Thyroid gland (tissue), 4 donors: Measurements from ENCODE around the gene GLI2. TPM values are rescaled to one million over a fixed set of nuclear protein-coding genes. Genes with fewer than 3 reads are reported as not detected.

Experiments used
- DNase-seq, 2 donors: peaks; one replicate each; pipeline ENCODE4 v3.0.0-alpha.2; 2019
- H3K27ac ChIP-seq, 3 donors: fragments of 200-600 bp; sonication (generic); 1 replicate in 2 of 3; 2 replicates in 1 of 3; pipeline ENCODE4 v1.5.1; 2016 to 2019; ENCODE audit warnings: mild to moderate bottlenecking in 1 of 3, moderate library complexity in 1 of 3
- H3K27me3 ChIP-seq: fragments of 200-600 bp; sonication (generic); one replicate; pipeline ENCODE4 v1.5.1; 2019
- H3K36me3 ChIP-seq, 2 donors: fragments of 200-600 bp; sonication (generic); one replicate each; pipeline ENCODE4 v1.5.1; 2016 to 2019
- H3K4me1 ChIP-seq, 2 donors: fragments of 200-600 bp; sonication (generic); one replicate each; pipeline ENCODE4 v1.5.1; 2017 to 2019
- H3K4me3 ChIP-seq, 3 donors: fragments of 200-600 bp; sonication (generic); replicated peaks in 1 of 3; 1 replicate in 2 of 3; 2 replicates in 1 of 3; pipeline ENCODE4 v1.5.1; 2016; ENCODE audit warnings: mild to moderate bottlenecking in 1 of 3
- H3K9me3 ChIP-seq: fragments of 200-600 bp; sonication (generic); one replicate; pipeline ENCODE4 v1.5.1; 2017
- CTCF ChIP-seq, 6 experiments: fragments of 200-600 bp in 3 of 6; fragments of 450-650 bp in 3 of 6; sonication (generic) in 3 of 6; IDR thresholded peaks; one replicate each; pipeline ENCODE4 v1.5.1; 2016 to 2019; ENCODE audit warnings: antibody characterized with exemption in 6 of 6, mild to moderate bottlenecking in 2 of 6, inconsistent platforms in 1 of 6, moderate library complexity in 1 of 6
- POLR2A ChIP-seq, 2 donors: fragments of 450-650 bp; IDR thresholded peaks; one replicate each; pipeline ENCODE4 v1.6.1; 2017; ENCODE audit warnings: antibody characterized with exemption in 2 of 2, mild to moderate bottlenecking in 2 of 2, moderate library complexity in 1 of 2
- WGBS, 2 donors: methylation state at CpG; one replicate each; pipeline ENCODE4 v1.1.5; 2017; 5-methylcytosine and 5-hydroxymethylcytosine counted together
- intact Hi-C: fragments of 100-400 bp; cut with DNase I; formaldehyde crosslinking; loops from one replicate; pipeline ENCODE4 v1.15.1; 2023
- total RNA-seq, 4 donors: library from RNA; depleted of rRNA; stranded (reverse); fragments of >200 nt; gene quantifications; one replicate each; pipeline ENCODE4 v1.2.3, GENCODE V29; 2016

Gene GLI2
- total RNA-seq, 4 donors from 2014 or later = 1.1 to 1.4 (median 1.3) TPM

- TF ChIP-seq POLR2A (IDR thresholded peaks at IDR 0.05) (no peak), CTCF (IDR thresholded peaks at IDR 0.05) (no peak)
- peaks cover 0 to 5% of the 10 kb centered on the region in 2 donors for H3K4me1 ChIP-seq
- no peaks in the 10 kb centered on the region for H3K9me3 ChIP-seq
- WGBS, 2 donors = 13 to 18% methylated on average over 9 of the region's 9 CpGs
- no peak overlapping the region for H3K27ac ChIP-seq
- DNase-seq = no peak
- H3K4me3 ChIP-seq = no peak overlapping the region
- H3K27me3 ChIP-seq = no peaks in the 10 kb centered on the region
- intact Hi-C loops = no loop called here
- H3K36me3 ChIP-seq = no peaks in the 10 kb centered on the region
Measured at GRCh38 chr2:120783371-120783791, 47.7 kb downstream of the GLI2 start.

- Histone ChIP-seq H3K27me3 (no peaks in the 10 kb centered on the region), H3K36me3 (no peaks in the 10 kb centered on the region), H3K4me1 (peaks cover 0 to 5% of the 10 kb centered on the region in 2 donors), H3K9me3 (no peaks in the 10 kb centered on the region), H3K4me3 (no peak overlapping the region), H3K27ac (no peak overlapping the region)
- no peak for DNase-seq
- 84 to 86% methylated on average over 7 of the region's 7 CpGs for WGBS, 2 donors
- intact Hi-C loops = no loop called here
- TF ChIP-seq CTCF (IDR thresholded peaks at IDR 0.05) = no peak
- no peak for TF ChIP-seq POLR2A (IDR thresholded peaks at IDR 0.05)
Measured at GRCh38 chr2:120783969-120784372, 48.3 kb downstream of the GLI2 start.
